ENCODE measurements around the gene BTG1. TPM values are rescaled to one million over a fixed set of nuclear protein-coding genes. Genes with fewer than 3 reads are reported as not detected.

BTG1 gene
- total and polyA plus RNA-seq, 9 of the 15 experiments (the other 6 are each of a cell fraction or from before 2014, with no cell fraction given), result 3.7 to 28.6 (median 7.4) TPM

DNA sequence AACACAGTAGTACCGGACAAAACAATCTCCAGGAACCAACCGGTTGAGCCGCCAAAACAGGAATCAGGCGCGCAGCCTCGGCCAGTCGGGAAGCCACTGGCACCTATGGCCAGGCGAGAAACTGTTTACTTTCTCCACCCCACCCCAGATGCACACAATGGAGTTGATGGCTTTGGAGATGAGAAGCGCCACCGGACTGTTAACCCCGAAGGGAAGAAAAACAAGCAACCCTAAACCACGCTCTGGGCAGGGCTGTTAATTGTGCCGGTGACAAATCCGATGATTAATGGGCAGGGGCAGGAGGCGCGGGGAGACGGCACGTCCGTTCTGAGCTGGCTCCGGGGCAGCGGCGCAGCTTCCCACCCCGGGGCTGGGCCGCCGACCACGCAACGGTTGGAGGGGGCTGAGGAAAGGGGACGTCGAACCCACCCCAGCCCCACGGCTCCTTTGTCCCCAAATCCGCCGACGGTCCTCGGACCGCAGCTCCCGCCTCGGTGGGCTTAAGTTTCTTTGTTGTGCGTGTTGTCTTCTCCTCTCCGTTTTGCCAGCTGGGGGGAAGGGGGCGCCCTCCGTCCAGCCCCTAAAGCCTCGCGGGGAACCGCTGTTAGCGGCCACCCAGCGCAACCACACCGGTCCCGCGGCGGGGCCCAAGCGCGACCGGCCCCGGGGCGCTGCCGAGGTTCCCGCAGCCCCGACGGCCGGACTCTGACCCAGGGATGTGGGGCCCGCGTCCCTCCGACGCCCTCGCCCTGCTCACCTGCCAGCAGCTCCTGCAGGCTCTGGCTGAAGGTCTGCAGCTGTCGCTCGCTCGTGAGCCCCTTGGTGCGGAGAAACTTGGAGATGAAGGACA lies 790 bp downstream of the BTG1 start (continued):
- TF ChIP-seq, protein P1, sequence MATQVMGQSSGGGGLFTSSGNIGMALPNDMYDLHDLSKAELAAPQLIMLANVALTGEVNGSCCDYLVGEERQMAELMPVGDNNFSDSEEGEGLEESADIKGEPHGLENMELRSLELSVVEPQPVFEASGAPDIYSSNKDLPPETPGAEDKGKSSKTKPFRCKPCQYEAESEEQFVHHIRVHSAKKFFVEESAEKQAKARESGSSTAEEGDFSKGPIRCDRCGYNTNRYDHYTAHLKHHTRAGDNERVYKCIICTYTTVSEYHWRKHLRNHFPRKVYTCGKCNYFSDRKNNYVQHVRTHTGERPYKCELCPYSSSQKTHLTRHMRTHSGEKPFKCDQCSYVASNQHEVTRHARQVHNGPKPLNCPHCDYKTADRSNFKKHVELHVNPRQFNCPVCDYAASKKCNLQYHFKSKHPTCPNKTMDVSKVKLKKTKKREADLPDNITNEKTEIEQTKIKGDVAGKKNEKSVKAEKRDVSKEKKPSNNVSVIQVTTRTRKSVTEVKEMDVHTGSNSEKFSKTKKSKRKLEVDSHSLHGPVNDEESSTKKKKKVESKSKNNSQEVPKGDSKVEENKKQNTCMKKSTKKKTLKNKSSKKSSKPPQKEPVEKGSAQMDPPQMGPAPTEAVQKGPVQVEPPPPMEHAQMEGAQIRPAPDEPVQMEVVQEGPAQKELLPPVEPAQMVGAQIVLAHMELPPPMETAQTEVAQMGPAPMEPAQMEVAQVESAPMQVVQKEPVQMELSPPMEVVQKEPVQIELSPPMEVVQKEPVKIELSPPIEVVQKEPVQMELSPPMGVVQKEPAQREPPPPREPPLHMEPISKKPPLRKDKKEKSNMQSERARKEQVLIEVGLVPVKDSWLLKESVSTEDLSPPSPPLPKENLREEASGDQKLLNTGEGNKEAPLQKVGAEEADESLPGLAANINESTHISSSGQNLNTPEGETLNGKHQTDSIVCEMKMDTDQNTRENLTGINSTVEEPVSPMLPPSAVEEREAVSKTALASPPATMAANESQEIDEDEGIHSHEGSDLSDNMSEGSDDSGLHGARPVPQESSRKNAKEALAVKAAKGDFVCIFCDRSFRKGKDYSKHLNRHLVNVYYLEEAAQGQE (IDR thresholded peaks at IDR 0.05; ENCODE audit: borderline replicate concordance), result no peak
- TF ChIP-seq, protein P1 (CRISPR knock-in tag; IDR thresholded peaks at IDR 0.05; ENCODE audit: low read depth), result 0 out of 2 replicates have a peak, but pooled peaks have one; percentile 16
- TF ChIP-seq, protein P2, sequence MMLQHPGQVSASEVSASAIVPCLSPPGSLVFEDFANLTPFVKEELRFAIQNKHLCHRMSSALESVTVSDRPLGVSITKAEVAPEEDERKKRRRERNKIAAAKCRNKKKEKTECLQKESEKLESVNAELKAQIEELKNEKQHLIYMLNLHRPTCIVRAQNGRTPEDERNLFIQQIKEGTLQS (IDR thresholded peaks at IDR 0.05), result no peak
- TF ChIP-seq, protein P2 (CRISPR knock-in tag; conservative IDR thresholded peaks at IDR 0.05), result 0 out of 2 replicates have a peak, but pooled peaks have one; percentile 37
- peak; percentile 29; the same call in 1 of the 2 replicates for TF ChIP-seq ETV5 (CRISPR knock-in tag; IDR thresholded peaks at IDR 0.05; ENCODE audit: low read depth)
- TF ChIP-seq, protein P3, sequence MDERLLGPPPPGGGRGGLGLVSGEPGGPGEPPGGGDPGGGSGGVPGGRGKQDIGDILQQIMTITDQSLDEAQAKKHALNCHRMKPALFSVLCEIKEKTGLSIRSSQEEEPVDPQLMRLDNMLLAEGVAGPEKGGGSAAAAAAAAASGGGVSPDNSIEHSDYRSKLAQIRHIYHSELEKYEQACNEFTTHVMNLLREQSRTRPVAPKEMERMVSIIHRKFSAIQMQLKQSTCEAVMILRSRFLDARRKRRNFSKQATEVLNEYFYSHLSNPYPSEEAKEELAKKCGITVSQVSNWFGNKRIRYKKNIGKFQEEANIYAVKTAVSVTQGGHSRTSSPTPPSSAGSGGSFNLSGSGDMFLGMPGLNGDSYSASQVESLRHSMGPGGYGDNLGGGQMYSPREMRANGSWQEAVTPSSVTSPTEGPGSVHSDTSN (CRISPR knock-in tag; IDR thresholded peaks at IDR 0.05; ENCODE audit: low read depth), result peak; percentile 65
- TF ChIP-seq, protein P3 (tag; conservative IDR thresholded peaks at IDR 0.05; ENCODE audit: low read depth), result peak; percentile 93
- TF ChIP-seq, protein P4, sequence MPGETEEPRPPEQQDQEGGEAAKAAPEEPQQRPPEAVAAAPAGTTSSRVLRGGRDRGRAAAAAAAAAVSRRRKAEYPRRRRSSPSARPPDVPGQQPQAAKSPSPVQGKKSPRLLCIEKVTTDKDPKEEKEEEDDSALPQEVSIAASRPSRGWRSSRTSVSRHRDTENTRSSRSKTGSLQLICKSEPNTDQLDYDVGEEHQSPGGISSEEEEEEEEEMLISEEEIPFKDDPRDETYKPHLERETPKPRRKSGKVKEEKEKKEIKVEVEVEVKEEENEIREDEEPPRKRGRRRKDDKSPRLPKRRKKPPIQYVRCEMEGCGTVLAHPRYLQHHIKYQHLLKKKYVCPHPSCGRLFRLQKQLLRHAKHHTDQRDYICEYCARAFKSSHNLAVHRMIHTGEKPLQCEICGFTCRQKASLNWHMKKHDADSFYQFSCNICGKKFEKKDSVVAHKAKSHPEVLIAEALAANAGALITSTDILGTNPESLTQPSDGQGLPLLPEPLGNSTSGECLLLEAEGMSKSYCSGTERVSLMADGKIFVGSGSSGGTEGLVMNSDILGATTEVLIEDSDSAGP (CRISPR knock-in tag; IDR thresholded peaks at IDR 0.05), result peak; percentile 45; the same call in 1 of the 2 replicates
- TF ChIP-seq POLR2G (IDR thresholded peaks at IDR 0.05; ENCODE audit: low read depth, low read length), result peak; percentile 94
- TF ChIP-seq, protein P5, sequence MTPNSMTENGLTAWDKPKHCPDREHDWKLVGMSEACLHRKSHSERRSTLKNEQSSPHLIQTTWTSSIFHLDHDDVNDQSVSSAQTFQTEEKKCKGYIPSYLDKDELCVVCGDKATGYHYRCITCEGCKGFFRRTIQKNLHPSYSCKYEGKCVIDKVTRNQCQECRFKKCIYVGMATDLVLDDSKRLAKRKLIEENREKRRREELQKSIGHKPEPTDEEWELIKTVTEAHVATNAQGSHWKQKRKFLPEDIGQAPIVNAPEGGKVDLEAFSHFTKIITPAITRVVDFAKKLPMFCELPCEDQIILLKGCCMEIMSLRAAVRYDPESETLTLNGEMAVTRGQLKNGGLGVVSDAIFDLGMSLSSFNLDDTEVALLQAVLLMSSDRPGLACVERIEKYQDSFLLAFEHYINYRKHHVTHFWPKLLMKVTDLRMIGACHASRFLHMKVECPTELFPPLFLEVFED (CRISPR knock-in tag; conservative IDR thresholded peaks at IDR 0.05), result no peak
- TF ChIP-seq RBM22 (IDR thresholded peaks at IDR 0.05; ENCODE audit: low read depth, low read length, poor library complexity, severe bottlenecking), result peak; percentile 93

Data from K562 (cell line).